GM12864 (cell line): Measurements from ENCODE around the gene RAD51D.
"Not testable (repeated sequence)": the region's sequence is repeated elsewhere in the genome, so short reads cannot be mapped to it uniquely, and the experiment has no call there.

Experiments used
- DNase-seq: peaks from one replicate; pipeline ENCODE4 v3.0.0-alpha.2; 2011; ENCODE audit warnings: low read depth
- H3K4me3 ChIP-seq: 2 replicates; pipeline ENCODE4 v1.5.1; 2011; ENCODE audit warnings: mild to moderate bottlenecking, low read depth, low read length, control low read depth
- TF ChIP-seq, protein P1 (sequence below): IDR thresholded peaks from 2 replicates; pipeline ENCODE4 v1.5.1; 2011; ENCODE audit warnings: low read depth, mild to moderate bottlenecking, moderate library complexity, low read length, control low read depth, inconsistent platforms; ENCODE audit errors: missing control alignments

RAD51D gene

DNA sequence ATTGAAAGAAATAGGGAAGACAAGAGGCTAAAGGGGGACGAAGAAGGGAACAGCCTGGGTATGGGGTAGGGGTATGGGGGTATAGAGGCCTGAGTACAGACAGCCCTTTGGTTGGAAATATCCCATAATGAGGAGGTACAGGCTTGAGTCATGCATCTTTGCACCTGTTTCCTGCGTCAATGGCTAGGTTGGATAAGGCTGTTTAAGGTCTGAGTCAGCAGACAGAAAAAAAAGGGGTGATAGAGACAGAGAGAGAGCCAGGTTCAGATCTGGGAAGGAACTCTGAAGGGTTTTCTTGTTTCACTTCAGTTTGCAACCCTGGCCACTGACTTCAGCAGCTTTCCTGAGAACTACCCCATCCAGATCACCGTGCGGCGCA lies 10.3 kb upstream of the RAD51D start:
- DNase-seq = no peak
- TF ChIP-seq, protein P1, sequence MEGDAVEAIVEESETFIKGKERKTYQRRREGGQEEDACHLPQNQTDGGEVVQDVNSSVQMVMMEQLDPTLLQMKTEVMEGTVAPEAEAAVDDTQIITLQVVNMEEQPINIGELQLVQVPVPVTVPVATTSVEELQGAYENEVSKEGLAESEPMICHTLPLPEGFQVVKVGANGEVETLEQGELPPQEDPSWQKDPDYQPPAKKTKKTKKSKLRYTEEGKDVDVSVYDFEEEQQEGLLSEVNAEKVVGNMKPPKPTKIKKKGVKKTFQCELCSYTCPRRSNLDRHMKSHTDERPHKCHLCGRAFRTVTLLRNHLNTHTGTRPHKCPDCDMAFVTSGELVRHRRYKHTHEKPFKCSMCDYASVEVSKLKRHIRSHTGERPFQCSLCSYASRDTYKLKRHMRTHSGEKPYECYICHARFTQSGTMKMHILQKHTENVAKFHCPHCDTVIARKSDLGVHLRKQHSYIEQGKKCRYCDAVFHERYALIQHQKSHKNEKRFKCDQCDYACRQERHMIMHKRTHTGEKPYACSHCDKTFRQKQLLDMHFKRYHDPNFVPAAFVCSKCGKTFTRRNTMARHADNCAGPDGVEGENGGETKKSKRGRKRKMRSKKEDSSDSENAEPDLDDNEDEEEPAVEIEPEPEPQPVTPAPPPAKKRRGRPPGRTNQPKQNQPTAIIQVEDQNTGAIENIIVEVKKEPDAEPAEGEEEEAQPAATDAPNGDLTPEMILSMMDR = no peak
- no peak overlapping the region for H3K4me3 ChIP-seq

DNA sequence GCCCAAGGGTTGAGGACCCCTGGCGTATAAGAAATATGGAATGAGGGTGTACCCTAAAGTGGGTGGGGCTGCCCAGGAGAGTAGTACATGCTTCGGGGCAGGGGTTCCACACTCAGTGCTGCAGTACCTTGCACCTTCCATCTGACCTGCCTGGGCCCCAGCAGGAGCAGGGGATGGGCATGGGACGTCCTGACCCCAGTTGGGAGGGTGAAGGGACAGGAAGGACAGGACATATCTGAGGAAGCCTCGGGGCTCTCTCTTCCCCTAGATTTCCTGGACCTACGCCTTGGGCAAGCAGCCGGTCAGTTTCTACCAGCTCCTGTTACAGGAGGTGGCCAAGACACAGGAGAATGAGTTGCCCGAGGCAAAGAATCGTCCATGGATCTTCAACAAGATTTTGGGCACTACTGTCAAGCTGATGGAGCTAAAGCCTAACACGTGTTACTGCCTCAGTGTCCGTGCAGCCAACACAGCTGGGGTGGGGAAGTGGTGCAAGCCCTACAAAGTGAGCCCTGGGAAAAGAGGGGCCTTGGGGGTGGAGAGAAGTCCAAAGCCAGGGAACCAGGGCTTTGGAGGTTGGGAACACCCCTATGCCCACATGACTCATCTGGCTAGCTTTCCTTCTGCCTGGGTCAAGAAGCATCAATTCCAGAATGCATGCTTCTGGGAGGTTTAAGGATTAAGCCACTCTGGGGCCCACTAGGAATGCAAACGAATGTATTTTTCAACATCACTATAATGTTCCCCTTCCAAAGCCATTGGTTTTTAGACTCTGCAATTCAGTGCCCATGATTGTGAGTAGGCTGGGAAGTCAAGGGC lies 9.7 kb upstream of the RAD51D start:
- no peak for DNase-seq
- TF ChIP-seq, protein P1 = no peak
- no peak overlapping the region for H3K4me3 ChIP-seq

DNA sequence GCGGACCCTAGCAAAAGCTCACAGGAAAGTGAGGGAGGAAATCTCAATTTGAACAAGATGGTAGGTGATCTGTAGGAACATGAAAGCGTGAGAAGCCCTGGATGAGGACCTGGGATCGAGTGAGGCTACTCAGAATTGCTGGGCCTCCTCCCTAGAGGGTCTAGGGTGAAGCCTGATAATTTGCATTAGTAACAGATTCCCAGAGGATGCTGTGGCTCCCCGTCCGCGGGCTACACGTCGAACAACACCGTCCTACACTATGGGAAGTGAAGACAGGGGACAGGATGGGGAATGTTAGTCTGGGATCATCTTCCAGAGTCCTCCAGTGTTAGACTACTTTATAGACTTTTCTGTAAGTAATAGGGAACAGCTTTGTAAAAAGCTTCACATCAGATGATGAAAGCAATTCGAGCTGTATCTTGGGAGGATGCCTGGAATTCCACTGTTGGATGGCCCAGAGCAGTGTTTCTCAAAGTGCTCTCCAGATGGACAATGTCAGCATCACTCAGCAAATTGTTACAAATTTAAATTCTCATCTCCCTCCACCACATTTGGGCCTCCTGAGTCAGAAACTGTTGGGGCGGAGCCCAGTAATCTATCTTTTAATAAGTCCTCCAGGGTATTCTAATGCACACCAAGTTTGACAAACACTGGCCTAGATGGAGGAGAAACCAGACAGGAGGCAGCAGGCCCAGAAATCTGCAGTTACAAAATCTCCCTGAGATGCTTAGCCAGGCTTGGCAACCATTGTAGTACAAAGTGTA lies 8.3 kb upstream of the RAD51D start:
- no peak overlapping the region for H3K4me3 ChIP-seq
- no peak for DNase-seq
- TF ChIP-seq, protein P1 = no peak

DNA sequence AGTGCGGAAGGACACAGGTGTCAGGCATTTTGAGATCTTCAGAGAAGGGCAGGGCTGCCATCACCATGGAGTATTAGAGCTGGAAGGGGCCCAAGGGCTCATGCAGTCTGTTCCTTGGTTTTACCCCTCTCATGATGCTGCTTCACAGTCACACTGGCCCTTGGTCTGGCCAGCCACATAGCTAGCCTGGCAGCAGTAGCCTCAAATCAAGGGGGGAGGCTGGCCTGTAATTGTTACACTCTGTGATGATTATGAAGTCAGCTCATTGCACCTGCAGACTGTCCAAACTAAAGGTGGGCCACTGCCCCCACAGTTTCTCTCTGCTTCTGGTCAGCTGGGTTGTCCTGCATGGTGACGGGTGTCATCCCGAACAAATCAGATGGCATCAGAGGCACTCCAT lies 1.7 kb upstream of the RAD51D start, which contains the start of gene FNDC8:
Gene FNDC8 (plus strand): TSS at position 301 of the 400 bp plus-strand sequence. CDS start 79 bp downstream, at position 380.
- TF ChIP-seq, protein P1 = no peak
- no peak for DNase-seq

DNA sequence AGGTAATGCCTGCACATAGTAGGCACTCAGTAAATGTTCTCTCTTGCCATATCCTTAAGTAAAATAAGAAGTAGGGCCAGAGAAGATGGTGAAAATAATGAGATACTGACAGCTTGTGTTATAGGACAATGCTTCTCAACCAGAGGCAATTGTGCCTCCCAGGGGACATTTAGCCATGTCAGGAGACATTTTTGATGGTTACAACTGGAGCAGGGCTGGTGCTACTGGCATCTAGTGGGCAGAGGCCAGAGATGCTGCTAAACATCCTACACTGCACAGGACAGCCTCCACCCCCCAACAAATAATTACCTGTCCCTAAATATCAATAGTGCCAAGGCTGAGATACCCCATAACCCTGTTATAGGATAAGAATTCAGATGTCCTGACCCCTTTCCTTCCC lies 1.7 kb downstream of the RAD51D start:
- DNase-seq = no peak
- TF ChIP-seq, protein P1 = peak; percentile 59
- H3K4me3 ChIP-seq = peak overlapping the region; percentile 97; the same call in 1 of the 2 replicates

More for the DNA sequence above, 1.7 kb upstream of the RAD51D start, which contains the start of gene FNDC8:
- H3K4me3 ChIP-seq = no peak within 1 kb of the TSS

DNA sequence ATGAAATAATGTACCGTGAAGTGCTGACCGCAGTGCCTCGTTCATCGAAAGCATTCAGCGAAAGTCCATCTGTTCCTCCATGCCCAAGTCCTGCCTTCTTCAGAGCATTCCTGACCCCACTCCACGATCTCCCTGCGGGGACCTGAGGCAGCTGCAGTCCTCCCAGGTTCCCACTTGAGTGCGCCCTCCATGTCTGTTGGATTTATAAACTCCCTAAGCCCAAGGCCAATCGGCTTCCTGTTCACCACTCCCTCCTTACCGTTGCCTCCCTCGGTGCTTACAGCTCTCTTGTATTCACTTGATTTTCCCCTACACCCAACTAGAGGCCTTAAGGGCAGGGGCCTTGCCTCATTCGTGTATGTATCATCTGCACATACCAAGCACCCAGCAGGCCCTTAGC lies 2.8 kb downstream of the RAD51D start:
- H3K4me3 ChIP-seq = no peak overlapping the region
- TF ChIP-seq, protein P1 = no peak
- no peak for DNase-seq

DNA sequence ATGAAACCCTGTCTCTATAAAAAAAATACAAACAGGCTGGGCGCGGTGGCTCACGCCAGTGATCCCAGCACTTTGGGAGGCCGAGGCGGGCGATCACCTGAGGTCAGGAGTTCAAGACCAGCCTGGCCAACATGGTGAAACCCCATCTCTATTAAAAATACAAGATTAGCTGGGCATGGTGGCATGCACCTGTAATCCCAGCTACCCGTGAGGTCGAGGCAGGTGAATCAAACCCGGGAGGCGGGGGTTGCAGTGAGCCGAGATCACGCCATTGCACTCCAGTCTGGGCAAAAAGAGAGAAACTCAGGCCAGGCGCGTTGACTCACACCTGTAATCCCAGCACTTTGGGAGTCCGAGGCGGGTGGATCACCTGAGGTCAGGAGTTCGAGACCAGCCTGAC lies 8.9 kb downstream of the RAD51D start:
- H3K4me3 ChIP-seq, DNase-seq: not testable (repeated sequence)
